ENCODE results near the gene YTHDF1.

The YTHDF1 gene

GRCh38 chr20:63216041-63216848, at the start of gene YTHDF1:
Gene YTHDF1 (minus strand): TSS chr20:63216131. CDS start chr20:63215892, 239 bp downstream.
- DNase-seq: peak; percentile 98

GRCh38 chr20:63264519-63264918, 48.6 kb upstream of the YTHDF1 start:
- DNase-seq: no peak

GRCh38 chr20:63264000-63264399, 48.1 kb upstream of the YTHDF1 start:
- DNase-seq: no peak

GRCh38 chr20:63262836-63263235, 46.9 kb upstream of the YTHDF1 start:
- DNase-seq: peak; percentile 54

GRCh38 chr20:63261795-63262528, 46.0 kb upstream of the YTHDF1 start:
- DNase-seq: no peak

GRCh38 chr20:63261060-63261794, 45.3 kb upstream of the YTHDF1 start:
- no peak for DNase-seq

- DNase-seq: no peak
Measured at GRCh38 chr20:63260521-63260920, 44.6 kb upstream of the YTHDF1 start.

GRCh38 chr20:63259734-63260460, 44.0 kb upstream of the YTHDF1 start:
- DNase-seq: no peak

GRCh38 chr20:63258781-63259180, 42.9 kb upstream of the YTHDF1 start:
- DNase-seq: no peak

GRCh38 chr20:63257629-63258028, 41.7 kb upstream of the YTHDF1 start:
- DNase-seq: no peak

- DNase-seq: no peak
Measured at GRCh38 chr20:63256954-63257353, 41.0 kb upstream of the YTHDF1 start.

GRCh38 chr20:63255931-63256704, 40.2 kb upstream of the YTHDF1 start:
- peak; percentile 45 for DNase-seq

- no peak for DNase-seq
Measured at GRCh38 chr20:63254606-63255384, 38.9 kb upstream of the YTHDF1 start.

GRCh38 chr20:63254232-63254605, 38.3 kb upstream of the YTHDF1 start, which contains the start of gene NKAIN4:
Gene NKAIN4 (minus strand): TSS chr20:63254463. CDS start chr20:63254450, 13 bp downstream.
- DNase-seq: no peak

- no peak for DNase-seq
Measured at GRCh38 chr20:63253438-63254231, 37.7 kb upstream of the YTHDF1 start.

- no peak for DNase-seq
Measured at GRCh38 chr20:63253065-63253437, 37.1 kb upstream of the YTHDF1 start.

GRCh38 chr20:63252284-63252711, 36.4 kb upstream of the YTHDF1 start:
- no peak for DNase-seq

GRCh38 chr20:63251350-63251749, 35.4 kb upstream of the YTHDF1 start:
- peak; percentile 53 for DNase-seq

- no peak for DNase-seq
Measured at GRCh38 chr20:63249891-63250290, 34.0 kb upstream of the YTHDF1 start.
